ENCODE results near the gene TES.
"Not testable (repeated sequence)": the region's sequence is repeated elsewhere in the genome, so short reads cannot be mapped to it uniquely, and the experiment has no call there.

The TES gene

GRCh38 chr7:116293633-116294032 is 83.3 kb downstream of the TES start:
- no peak for DNase-seq (ENCODE audit: low read depth)
- TF ChIP-seq CTCF (IDR thresholded peaks at IDR 0.05; ENCODE audit: insufficient read depth, low read depth, low read length, missing control alignments) = no peak
- H3K4me3 ChIP-seq (ENCODE audit: low read depth, low read length) = no peak overlapping the region

GRCh38 chr7:116295903-116296302 is 85.6 kb downstream of the TES start:
- H3K4me3 ChIP-seq (ENCODE audit: low read depth, low read length); DNase-seq (ENCODE audit: low read depth): not testable (repeated sequence)

GRCh38 chr7:116298055-116298454 is 87.7 kb downstream of the TES start:
- no peak for DNase-seq (ENCODE audit: low read depth)
- TF ChIP-seq CTCF (IDR thresholded peaks at IDR 0.05; ENCODE audit: insufficient read depth, low read depth, low read length, missing control alignments) = no peak
- H3K4me3 ChIP-seq (ENCODE audit: low read depth, low read length) = no peak overlapping the region

GRCh38 chr7:116298576-116298975 is 88.2 kb downstream of the TES start:
- no peak for TF ChIP-seq CTCF (IDR thresholded peaks at IDR 0.05; ENCODE audit: insufficient read depth, low read depth, low read length, missing control alignments)
- H3K4me3 ChIP-seq (ENCODE audit: low read depth, low read length) = no peak overlapping the region
- no peak for DNase-seq (ENCODE audit: low read depth)

GRCh38 chr7:116305485-116306408 is 95.4 kb downstream of the TES start:
- no peak overlapping the region for H3K4me3 ChIP-seq (ENCODE audit: low read depth, low read length)
- no peak for TF ChIP-seq CTCF (IDR thresholded peaks at IDR 0.05; ENCODE audit: insufficient read depth, low read depth, low read length, missing control alignments)
- no peak for DNase-seq (ENCODE audit: low read depth)

GRCh38 chr7:116306409-116307048 is 96.2 kb downstream of the TES start:
- DNase-seq (ENCODE audit: low read depth) = no peak
- no peak for TF ChIP-seq CTCF (IDR thresholded peaks at IDR 0.05; ENCODE audit: insufficient read depth, low read depth, low read length, missing control alignments)
- no peak overlapping the region for H3K4me3 ChIP-seq (ENCODE audit: low read depth, low read length)

- no peak overlapping the region for H3K4me3 ChIP-seq (ENCODE audit: low read depth, low read length)
- no peak for TF ChIP-seq CTCF (IDR thresholded peaks at IDR 0.05; ENCODE audit: insufficient read depth, low read depth, low read length, missing control alignments)
- no peak for DNase-seq (ENCODE audit: low read depth)
Measured at GRCh38 chr7:116307253-116307652, 96.9 kb downstream of the TES start.

Measured in GM12865 (cell line).